Measurements from ENCODE around the gene PPP4R1. TPM values are rescaled to one million over a fixed set of nuclear protein-coding genes. Genes with fewer than 3 reads are reported as not detected.

The PPP4R1 gene
- total and polyA plus RNA-seq, 2 of the 4 experiments (the other 2 are of a cell fraction) = 80.6 to 123 TPM

GRCh38 chr18:9586814-9587213, 27.5 kb downstream of the PPP4R1 start:
- no peak overlapping the region for H3K4me3 ChIP-seq (ENCODE audit: insufficient read depth, low read depth, low read length)
- no peak overlapping the region for H3K4ac ChIP-seq (ENCODE audit: low read depth, low read length)
- no peak overlapping the region for H2AFZ ChIP-seq (replicated peaks; ENCODE audit: low read length, poor library complexity)
- H2BK120ac ChIP-seq (ENCODE audit: low read depth, low read length) = no peak overlapping the region
- no peak overlapping the region for H2AK5ac ChIP-seq (ENCODE audit: low read depth, low read length)
- dilution Hi-C loops (cut with HindIII; ENCODE audit: low sequenced_read_pairs, unreplicated experiment) = no loop called here
- H3K27ac ChIP-seq (ENCODE audit: insufficient read depth, low read length) = no peak overlapping the region
- H2BK5ac ChIP-seq (ENCODE audit: low read depth, low read length, poor library complexity, severe bottlenecking) = no peak overlapping the region
- ATAC-seq (ENCODE audit: low read depth) = no peak
- H3K9me1 ChIP-seq (ENCODE audit: insufficient read depth, low read length) = no peaks in the 10 kb centered on the region
- H3K4me2 ChIP-seq (ENCODE audit: low read depth, low read length) = no peak overlapping the region
- ChIA-PET CTCF (no interaction called here), POLR2A (ENCODE audit: unreplicated experiment) (no interaction called here)
- no peak overlapping the region for H3K9ac ChIP-seq (ENCODE audit: low read depth, low read length)
- WGBS, 2 experiments (ENCODE audit: extremely low coverage in 2 of 2, insufficient read length in 1 of 2) = no CpG with 5 or more reads among the region's 3 CpGs
- no peak overlapping the region for H4K91ac ChIP-seq (ENCODE audit: insufficient read depth, low read depth, low read length)
- no TSS peak for BruUV-seq (replicated peaks)
- H3K27me3 ChIP-seq (ENCODE audit: control insufficient read depth, insufficient read depth, low read length) = no peaks in the 10 kb centered on the region
- no peaks in the 10 kb centered on the region for H3K9me3 ChIP-seq (ENCODE audit: control insufficient read depth, insufficient read depth, low read length)
- H2BK20ac ChIP-seq (ENCODE audit: low read depth, low read length) = no peak overlapping the region
- no peak overlapping the region for H4K5ac ChIP-seq (ENCODE audit: low read depth, low read length)
- H2AK9ac ChIP-seq (replicated peaks; ENCODE audit: low read depth, low read length, poor library complexity) = no peak overlapping the region
- H3K18ac ChIP-seq (ENCODE audit: low read depth, low read length) = no peak overlapping the region
- H4K8ac ChIP-seq (ENCODE audit: low read depth in 2 of 2, low read length in 2 of 2) = no peak overlapping the region
- TF ChIP-seq CHD1 (IDR thresholded peaks at IDR 0.05; ENCODE audit: low read depth, low read length) (no peak), SMC3 (IDR thresholded peaks at IDR 0.05; ENCODE audit: low read depth, low read length) (no peak), NFE2L2 (IDR thresholded peaks at IDR 0.05; ENCODE audit: low read depth, low read length) (no peak), MXI1 (IDR thresholded peaks at IDR 0.05; ENCODE audit: borderline replicate concordance, low read depth, low read length) (no peak), MAZ (IDR thresholded peaks at IDR 0.05; ENCODE audit: borderline replicate concordance, low read depth, low read length) (no peak), CEBPB (IDR thresholded peaks at IDR 0.05; ENCODE audit: low read depth, low read length) (no peak), POLR2A (IDR thresholded peaks at IDR 0.05; ENCODE audit: low read depth, low read length) (no peak), CTCF (conservative IDR thresholded peaks at IDR 0.05; ENCODE audit: low read depth, low read length) (no peak), MAFK (IDR thresholded peaks at IDR 0.05; ENCODE audit: low read depth, low read length) (no peak), RCOR1 (IDR thresholded peaks at IDR 0.05; ENCODE audit: insufficient replicate concordance, low read length) (no peak), RAD21 (IDR thresholded peaks at IDR 0.05; ENCODE audit: low read length) (no peak), FOS (IDR thresholded peaks at IDR 0.05; ENCODE audit: low read depth, low read length) (no peak), BHLHE40 (IDR thresholded peaks at IDR 0.05; ENCODE audit: low read depth, low read length) (no peak), RFX5 (IDR thresholded peaks at IDR 0.05; ENCODE audit: low read depth, low read length) (no peak)
- TF ChIP-seq, protein P1, sequence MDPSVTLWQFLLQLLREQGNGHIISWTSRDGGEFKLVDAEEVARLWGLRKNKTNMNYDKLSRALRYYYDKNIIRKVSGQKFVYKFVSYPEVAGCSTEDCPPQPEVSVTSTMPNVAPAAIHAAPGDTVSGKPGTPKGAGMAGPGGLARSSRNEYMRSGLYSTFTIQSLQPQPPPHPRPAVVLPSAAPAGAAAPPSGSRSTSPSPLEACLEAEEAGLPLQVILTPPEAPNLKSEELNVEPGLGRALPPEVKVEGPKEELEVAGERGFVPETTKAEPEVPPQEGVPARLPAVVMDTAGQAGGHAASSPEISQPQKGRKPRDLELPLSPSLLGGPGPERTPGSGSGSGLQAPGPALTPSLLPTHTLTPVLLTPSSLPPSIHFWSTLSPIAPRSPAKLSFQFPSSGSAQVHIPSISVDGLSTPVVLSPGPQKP (IDR thresholded peaks at IDR 0.05; ENCODE audit: borderline replicate concordance, low read depth, low read length) = no peak
- TF ChIP-seq, protein P2, sequence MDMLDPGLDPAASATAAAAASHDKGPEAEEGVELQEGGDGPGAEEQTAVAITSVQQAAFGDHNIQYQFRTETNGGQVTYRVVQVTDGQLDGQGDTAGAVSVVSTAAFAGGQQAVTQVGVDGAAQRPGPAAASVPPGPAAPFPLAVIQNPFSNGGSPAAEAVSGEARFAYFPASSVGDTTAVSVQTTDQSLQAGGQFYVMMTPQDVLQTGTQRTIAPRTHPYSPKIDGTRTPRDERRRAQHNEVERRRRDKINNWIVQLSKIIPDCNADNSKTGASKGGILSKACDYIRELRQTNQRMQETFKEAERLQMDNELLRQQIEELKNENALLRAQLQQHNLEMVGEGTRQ (IDR thresholded peaks at IDR 0.05; ENCODE audit: low read depth, low read length) = no peak
- DNase-seq = no peak
- 0 out of 2 replicates have a peak, but pooled peaks cover 3% of the 10 kb centered on the region for H4K20me1 ChIP-seq (ENCODE audit: insufficient read depth, low read length)
- no peaks in the 10 kb centered on the region for H3K4me1 ChIP-seq (ENCODE audit: control insufficient read depth, insufficient read depth, low read length)
- in situ Hi-C loops (cut with MboI; ENCODE audit: low sequenced_read_pairs) = loop anchor here (10.0 kb wide), 1 partner anchor 358 kb away; no protein-coding TSS in a partner anchor
- no peak overlapping the region for H3K56ac ChIP-seq (ENCODE audit: extremely low read depth, insufficient read depth, low read length)
- H3K79me1 ChIP-seq (ENCODE audit: low read depth in 1 of 2, low read length in 2 of 2) = peaks cover 25 to 41% of the 10 kb centered on the region in 2 experiments
- H3K14ac ChIP-seq (replicated peaks; ENCODE audit: low read depth, low read length) = no peak overlapping the region
- H3K23ac ChIP-seq (ENCODE audit: low read depth, low read length) = no peak overlapping the region
- no peak overlapping the region for H2BK15ac ChIP-seq (ENCODE audit: low read depth, low read length)
- intact Hi-C loops (cut with micrococcal nuclease) = no loop called here
- peaks cover 26% of the 10 kb centered on the region for H3K36me3 ChIP-seq (ENCODE audit: control insufficient read depth, insufficient read depth, low read length)
